Nephron (organoid): ENCODE results near the gene PNCK.
"Not testable (repeated sequence)": the region's sequence is repeated elsewhere in the genome, so short reads cannot be mapped to it uniquely, and the experiment has no call there.

Experiments used
- H3K27ac Mint-ChIP-seq, 3 experiments: 2 replicates each; pipeline ENCODE4 v1.8.0; 2020; ENCODE audit warnings: mixed read lengths in 3 of 3, mild to moderate bottlenecking in 2 of 3, moderate library complexity in 1 of 3
- H3K27me3 Mint-ChIP-seq: 2 replicates; pipeline ENCODE4 v1.8.0; 2021; ENCODE audit warnings: low read depth, mild to moderate bottlenecking, moderate library complexity, mixed read lengths
- H3K36me3 Mint-ChIP-seq: 2 replicates; pipeline ENCODE4 v1.8.0; 2020; ENCODE audit warnings: low read depth, mixed read lengths
- H3K4me1 Mint-ChIP-seq: 2 replicates; pipeline ENCODE4 v1.8.0; 2020; ENCODE audit warnings: mixed read lengths
- H3K4me3 Mint-ChIP-seq, 3 experiments: 2 replicates each; pipeline ENCODE4 v1.8.0; 2020; ENCODE audit warnings: mild to moderate bottlenecking in 3 of 3, mixed read lengths in 3 of 3, moderate library complexity in 2 of 3
- H3K9me3 Mint-ChIP-seq: 2 replicates; pipeline ENCODE4 v1.8.0; 2020; ENCODE audit warnings: mixed read lengths
- CTCF ChIP-seq, 3 experiments: fragments of 200-600 bp; sonication (generic); IDR thresholded peaks; one replicate each; pipeline ENCODE4 v1.5.0; 2021; ENCODE audit warnings: antibody characterized with exemption in 3 of 3; ENCODE audit not compliant: unreplicated experiment in 3 of 3

The PNCK gene

GRCh38 chrX:153686711-153687110, 13.1 kb upstream of the PNCK start:
- Mint-ChIP-seq H3K27me3 (peaks cover 3% of the 10 kb centered on the region), H3K4me3 (peak overlapping the region; percentile 65 to 76 (median 67)), H3K4me1 (peaks cover 7% of the 10 kb centered on the region), H3K36me3 (no peaks in the 10 kb centered on the region), H3K27ac (peak overlapping the region; percentile 84 to 95 (median 92)), H3K9me3 (peaks cover 16% of the 10 kb centered on the region)
- TF ChIP-seq CTCF (IDR thresholded peaks at IDR 0.05; ENCODE audit: unreplicated experiment in 3 of 3), result no peak

DNA sequence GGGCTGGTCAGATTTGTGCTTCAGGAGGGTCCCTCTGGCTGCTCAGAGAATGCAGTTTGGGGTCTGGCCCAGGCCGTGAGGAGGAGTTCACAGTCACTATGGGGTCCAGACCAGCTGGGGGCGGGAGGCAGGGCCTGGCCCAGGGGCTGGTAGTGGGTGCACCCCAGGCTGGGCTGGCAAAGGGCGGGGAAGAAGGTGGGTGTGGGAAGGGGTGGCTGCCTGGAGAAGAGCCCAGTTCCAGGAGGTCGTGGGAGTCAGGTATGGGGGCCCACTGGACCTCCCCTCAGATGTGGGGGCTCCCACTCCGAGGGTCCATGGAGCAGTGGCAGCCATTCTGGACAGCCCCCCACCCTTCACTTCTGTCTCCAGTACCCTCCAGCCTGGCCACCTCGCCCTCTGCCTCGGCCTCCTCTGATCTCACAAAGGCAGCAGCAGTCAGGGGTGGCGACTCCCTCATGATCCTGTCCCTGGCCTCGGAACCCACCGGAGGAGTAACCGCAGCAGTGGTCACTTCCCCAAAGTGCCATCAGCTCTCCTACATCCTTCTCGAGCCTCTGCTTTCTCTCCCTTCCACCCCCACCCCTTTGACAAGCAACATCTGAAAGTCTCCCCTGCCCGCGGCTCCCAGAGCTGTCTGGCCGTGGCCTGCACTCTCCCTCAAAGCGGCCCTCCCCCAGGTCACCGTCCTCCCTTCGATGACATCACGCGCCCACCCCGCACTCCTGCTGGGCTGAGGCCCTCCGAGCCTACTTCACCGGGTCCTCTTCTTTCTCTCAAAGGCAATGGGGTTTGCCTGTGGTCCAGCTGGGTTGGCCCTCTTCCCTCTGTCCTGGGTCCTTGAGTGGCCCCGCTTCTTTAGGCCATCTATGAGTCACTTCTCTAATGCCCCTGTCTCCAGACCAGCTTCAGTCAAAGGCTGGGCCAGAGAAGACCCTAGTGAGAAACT, 12.4 kb upstream of the PNCK start:
- Mint-ChIP-seq H3K4me1 (peaks cover 7% of the 10 kb centered on the region), H3K9me3 (peaks cover 18% of the 10 kb centered on the region), H3K27me3 (peaks cover 6% of the 10 kb centered on the region), H3K27ac (peak overlapping the region; percentile 84 to 95 (median 92)), H3K4me3 (peak overlapping the region; percentile 65 to 76 (median 67)), H3K36me3 (no peaks in the 10 kb centered on the region)
- TF ChIP-seq CTCF (IDR thresholded peaks at IDR 0.05; ENCODE audit: unreplicated experiment in 3 of 3), result no peak

DNA sequence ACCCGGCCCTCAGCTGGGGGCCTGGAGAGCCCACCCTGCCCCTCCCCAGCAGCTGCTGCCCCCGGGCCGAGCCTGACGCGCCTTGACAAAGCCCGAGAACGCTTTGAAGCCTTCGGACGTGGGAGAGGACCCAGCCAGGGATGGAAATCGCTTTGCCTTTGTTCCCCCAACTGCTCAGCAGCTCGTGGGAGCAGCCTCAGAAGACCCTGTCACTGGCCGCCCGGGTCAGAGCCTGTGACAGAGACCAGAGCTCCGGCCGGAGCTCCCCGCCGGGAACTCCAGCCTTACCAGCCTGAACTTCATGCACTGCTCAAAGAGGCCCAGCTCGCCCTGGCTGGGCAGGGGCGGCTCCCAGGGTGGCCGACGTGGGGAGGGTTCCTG, 11.5 kb upstream of the PNCK start:
- Mint-ChIP-seq H3K36me3 (no peaks in the 10 kb centered on the region), H3K4me1 (peaks cover 7% of the 10 kb centered on the region), H3K4me3 (peak overlapping the region in 1 of 3 experiments; percentile 27), H3K9me3 (peaks cover 20% of the 10 kb centered on the region), H3K27ac (peak overlapping the region in 1 of 3 experiments; percentile 40), H3K27me3 (peaks cover 6% of the 10 kb centered on the region)
- TF ChIP-seq CTCF (IDR thresholded peaks at IDR 0.05; ENCODE audit: unreplicated experiment in 3 of 3), result no peak

DNA sequence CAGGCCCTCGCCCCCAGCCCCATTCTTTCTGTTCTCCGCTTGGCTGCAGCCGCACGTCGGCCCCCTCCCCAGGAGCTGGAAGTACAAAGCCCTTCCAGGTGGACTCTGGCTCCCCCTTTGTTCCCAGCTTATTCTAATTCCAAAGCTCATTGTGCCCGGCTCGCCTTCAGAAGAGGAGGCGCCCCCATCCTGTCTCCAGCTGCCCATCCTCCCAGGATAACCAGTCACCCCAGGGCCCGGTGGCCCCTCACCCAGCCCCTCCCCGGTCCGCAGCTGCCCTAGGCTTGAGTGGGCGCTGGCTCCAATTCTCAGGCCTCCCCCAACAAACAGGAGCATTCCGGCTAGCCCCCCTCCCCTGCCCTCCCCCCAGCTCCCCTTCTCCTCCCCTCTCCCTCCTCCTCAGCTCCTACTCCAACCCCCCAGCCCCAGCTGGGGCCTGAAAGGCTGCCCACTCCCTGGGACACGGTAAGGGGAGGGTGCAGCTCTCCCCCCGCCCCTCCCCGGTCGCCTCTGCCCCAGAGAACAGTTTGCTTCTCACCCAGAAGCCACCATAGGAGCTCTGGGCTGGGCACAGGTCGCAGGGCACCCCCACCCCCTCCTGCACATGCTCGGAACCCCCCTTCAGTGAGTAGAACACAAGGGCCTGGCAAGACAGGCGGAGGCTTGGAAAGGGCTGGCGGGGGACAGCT, 11.0 kb upstream of the PNCK start:
- Mint-ChIP-seq H3K4me1 (peaks cover 7% of the 10 kb centered on the region), H3K27me3 (peaks cover 6% of the 10 kb centered on the region), H3K9me3 (peaks cover 24% of the 10 kb centered on the region), H3K36me3 (no peaks in the 10 kb centered on the region), H3K4me3 (peak overlapping the region in 1 of 3 experiments; percentile 38), H3K27ac (peak overlapping the region in 2 of 3 experiments; percentile 45 to 54)
- TF ChIP-seq CTCF (IDR thresholded peaks at IDR 0.05; ENCODE audit: unreplicated experiment in 3 of 3), result no peak

DNA sequence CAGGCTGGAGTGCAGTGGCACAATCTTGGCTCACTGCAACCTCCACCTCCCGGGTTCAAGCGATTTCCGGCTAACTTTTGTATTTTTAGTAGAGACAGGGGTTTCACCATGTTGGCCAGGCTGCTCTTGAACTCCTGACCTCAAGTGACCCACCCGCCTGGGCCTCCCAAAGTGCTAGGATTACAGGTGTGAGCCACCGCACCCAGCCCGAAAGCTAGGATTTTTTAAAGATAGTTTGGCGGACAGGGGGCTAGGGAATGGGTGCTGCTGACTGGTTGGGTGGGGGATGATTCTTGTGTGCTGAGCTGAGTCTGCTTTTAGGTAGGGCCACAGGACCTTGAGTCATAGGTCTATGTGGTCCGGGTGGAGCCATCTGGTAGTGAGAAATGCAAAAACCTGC, 9.9 kb upstream of the PNCK start:
- Mint-ChIP-seq H3K27ac (peak overlapping the region in 1 of 3 experiments; percentile 58), H3K9me3 (peaks cover 24% of the 10 kb centered on the region)
- H3K36me3 Mint-ChIP-seq, H3K27me3 Mint-ChIP-seq, H3K4me3 Mint-ChIP-seq, H3K4me1 Mint-ChIP-seq: not testable (repeated sequence)

DNA sequence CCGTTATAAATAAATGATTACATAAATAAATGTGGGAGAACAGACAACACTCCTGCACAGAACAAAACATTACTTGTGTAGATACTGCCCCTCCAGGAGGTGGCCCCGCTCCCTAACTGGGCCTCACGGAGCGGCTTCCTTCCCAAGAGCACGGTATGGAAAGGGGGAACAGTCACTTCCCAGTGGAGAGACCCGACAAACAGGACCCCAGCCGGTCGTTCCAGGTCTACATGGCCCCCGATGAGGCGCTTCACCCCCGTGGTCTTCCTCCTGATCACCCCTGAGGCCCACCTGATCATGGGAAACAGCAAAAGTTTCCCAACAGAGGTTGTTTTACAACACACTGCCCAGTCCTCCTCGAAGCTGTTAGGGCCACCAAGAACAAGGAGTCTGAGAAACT, 7.6 kb upstream of the PNCK start:
- TF ChIP-seq CTCF (IDR thresholded peaks at IDR 0.05; ENCODE audit: unreplicated experiment in 3 of 3), result no peak
- peaks cover 6% of the 10 kb centered on the region for H3K27me3 Mint-ChIP-seq
- H3K4me3 Mint-ChIP-seq, result no peak overlapping the region
- no peak overlapping the region for H3K27ac Mint-ChIP-seq
- peaks cover 2% of the 10 kb centered on the region for H3K4me1 Mint-ChIP-seq
- H3K36me3 Mint-ChIP-seq, result no peaks in the 10 kb centered on the region
- peaks cover 23% of the 10 kb centered on the region for H3K9me3 Mint-ChIP-seq
